HL-60 (cell line): ENCODE data around the gene ZNF254.

Source experiments
- DNase-seq, 2 experiments: peaks; one replicate each; pipeline ENCODE4 v3.0.0-alpha.2; 2010 to 2020; ENCODE audit warnings: low read depth in 1 of 2, low spot score in 1 of 2
- H3K27ac ChIP-seq: fragments of 250-450 bp; sonication (Bioruptor Pico); replicated peaks from 2 replicates; pipeline ENCODE4 v1.5.1; 2020; ENCODE audit warnings: mild to moderate bottlenecking, moderate library complexity
- H3K27me3 ChIP-seq: fragments of 250-450 bp; sonication (Bioruptor Pico); 2 replicates; pipeline ENCODE4 v1.5.1; 2021; ENCODE audit warnings: mild to moderate bottlenecking, moderate library complexity; ENCODE audit not compliant: insufficient read depth, poor library complexity, severe bottlenecking
- H3K4me3 ChIP-seq: replicated peaks from 2 replicates; pipeline ENCODE4 v1.5.1; 2011; ENCODE audit warnings: mild to moderate bottlenecking, control low read depth, low read length; ENCODE audit not compliant: insufficient read depth
- GABPA ChIP-seq: IDR thresholded peaks from 2 replicates; pipeline ENCODE4 v1.6.1; 2012; ENCODE audit warnings: low read depth
- POLR2AphosphoS5 ChIP-seq: IDR thresholded peaks from 2 replicates; pipeline ENCODE4 v1.6.1; 2012; ENCODE audit warnings: low read depth
- REST ChIP-seq: IDR thresholded peaks from 2 replicates; pipeline ENCODE4 v1.6.1; 2012; ENCODE audit warnings: low read depth; ENCODE audit not compliant: insufficient replicate concordance
- SPI1 ChIP-seq: IDR thresholded peaks from 2 replicates; pipeline ENCODE4 v1.6.1; 2012; ENCODE audit warnings: low read depth, mild to moderate bottlenecking, borderline replicate concordance
- TF ChIP-seq, protein P1 (sequence below): IDR thresholded peaks from one replicate; pipeline ENCODE4 v1.5.1; 2011; ENCODE audit warnings: low read length, control low read depth, inconsistent platforms; ENCODE audit not compliant: insufficient read depth

Gene ZNF254

GRCh38 chr19:24055548-24055947 lies 31.4 kb upstream of the ZNF254 start:
- Histone ChIP-seq H3K4me3 (no peak overlapping the region), H3K27me3 (no peaks in the 10 kb centered on the region), H3K27ac (no peak overlapping the region)
- TF ChIP-seq SPI1 (no peak), POLR2AphosphoS5 (no peak), GABPA (no peak), REST (no peak)
- TF ChIP-seq, protein P1, sequence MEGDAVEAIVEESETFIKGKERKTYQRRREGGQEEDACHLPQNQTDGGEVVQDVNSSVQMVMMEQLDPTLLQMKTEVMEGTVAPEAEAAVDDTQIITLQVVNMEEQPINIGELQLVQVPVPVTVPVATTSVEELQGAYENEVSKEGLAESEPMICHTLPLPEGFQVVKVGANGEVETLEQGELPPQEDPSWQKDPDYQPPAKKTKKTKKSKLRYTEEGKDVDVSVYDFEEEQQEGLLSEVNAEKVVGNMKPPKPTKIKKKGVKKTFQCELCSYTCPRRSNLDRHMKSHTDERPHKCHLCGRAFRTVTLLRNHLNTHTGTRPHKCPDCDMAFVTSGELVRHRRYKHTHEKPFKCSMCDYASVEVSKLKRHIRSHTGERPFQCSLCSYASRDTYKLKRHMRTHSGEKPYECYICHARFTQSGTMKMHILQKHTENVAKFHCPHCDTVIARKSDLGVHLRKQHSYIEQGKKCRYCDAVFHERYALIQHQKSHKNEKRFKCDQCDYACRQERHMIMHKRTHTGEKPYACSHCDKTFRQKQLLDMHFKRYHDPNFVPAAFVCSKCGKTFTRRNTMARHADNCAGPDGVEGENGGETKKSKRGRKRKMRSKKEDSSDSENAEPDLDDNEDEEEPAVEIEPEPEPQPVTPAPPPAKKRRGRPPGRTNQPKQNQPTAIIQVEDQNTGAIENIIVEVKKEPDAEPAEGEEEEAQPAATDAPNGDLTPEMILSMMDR = no peak
- no peak for DNase-seq

- no peak for TF ChIP-seq SPI1
- TF ChIP-seq GABPA = no peak
- no peak for TF ChIP-seq POLR2AphosphoS5
- TF ChIP-seq REST = no peak
- TF ChIP-seq, protein P1 = no peak
- no peak overlapping the region for H3K27ac ChIP-seq
Observed at GRCh38 chr19:24057144-24057543, 29.8 kb upstream of the ZNF254 start.

GRCh38 chr19:24059563-24060295 lies 27.3 kb upstream of the ZNF254 start:
- Histone ChIP-seq H3K4me3 (no peak overlapping the region), H3K27me3 (no peaks in the 10 kb centered on the region), H3K27ac (no peak overlapping the region)
- TF ChIP-seq, protein P1 = no peak
- TF ChIP-seq POLR2AphosphoS5 (no peak), GABPA (no peak), REST (no peak), SPI1 (no peak)
- peak; percentile 49 to 61 for DNase-seq

More at GRCh38 chr19:24057144-24057543, 29.8 kb upstream of the ZNF254 start:
- H3K4me3 ChIP-seq = no peak overlapping the region
- no peaks in the 10 kb centered on the region for H3K27me3 ChIP-seq
- no peak for DNase-seq
